ENCODE measurements around the gene AGAP1. TPM values are rescaled to one million over a fixed set of nuclear protein-coding genes. Genes with fewer than 3 reads are reported as not detected.

Gene AGAP1
- total RNA-seq, 2 experiments from 2014 or later: 0.89 to 0.97 TPM

DNA sequence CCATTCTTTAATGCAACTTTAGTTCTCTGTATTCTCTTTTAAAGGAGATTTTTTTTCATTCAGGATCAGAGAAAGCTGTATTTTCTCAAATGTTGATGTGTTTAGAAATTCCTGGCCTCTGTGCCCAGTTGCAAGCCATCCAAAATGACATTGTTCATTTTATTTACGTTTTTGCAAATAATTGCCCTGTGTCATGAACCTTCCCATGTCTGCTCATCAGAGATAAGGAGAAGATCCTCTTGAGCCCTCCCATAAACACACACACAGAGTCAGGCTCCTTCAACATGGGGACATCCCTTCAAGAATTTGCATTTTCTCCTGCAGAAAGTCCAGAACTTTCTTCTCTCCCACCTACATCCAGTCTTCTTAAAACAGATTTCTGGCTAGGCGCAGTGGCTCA, 415.5 kb downstream of the AGAP1 start:
- Mint-ChIP-seq H3K4me1 (no peaks in the 10 kb centered on the region), H3K9me3 (no peaks in the 10 kb centered on the region), H3K27ac (no peak overlapping the region), H3K4me3 (no peak overlapping the region), H3K36me3 (ENCODE audit: low read depth) (no peaks in the 10 kb centered on the region), H3K27me3 (peaks cover 2% of the 10 kb centered on the region)
- ChIA-PET POLR2A (no interaction called here), CTCF (no interaction called here)
- no peak for DNase-seq

GRCh38 chr2:235910067-235910466, 416.2 kb downstream of the AGAP1 start:
- ChIA-PET POLR2A (no interaction called here), CTCF (no interaction called here)
- no peak overlapping the region for H3K27ac Mint-ChIP-seq
- H3K36me3 Mint-ChIP-seq (ENCODE audit: low read depth): no peaks in the 10 kb centered on the region
- H3K4me1 Mint-ChIP-seq: no peaks in the 10 kb centered on the region
- H3K4me3 Mint-ChIP-seq: no peak overlapping the region
- H3K27me3 Mint-ChIP-seq: no peaks in the 10 kb centered on the region
- no peak for DNase-seq
- no peaks in the 10 kb centered on the region for H3K9me3 Mint-ChIP-seq

GRCh38 chr2:235911125-235911524, 417.3 kb downstream of the AGAP1 start:
- no peak overlapping the region for H3K4me3 Mint-ChIP-seq
- no peaks in the 10 kb centered on the region for H3K27me3 Mint-ChIP-seq
- CTCF ChIA-PET: no interaction called here
- no peaks in the 10 kb centered on the region for H3K36me3 Mint-ChIP-seq (ENCODE audit: low read depth)
- H3K4me1 Mint-ChIP-seq: no peaks in the 10 kb centered on the region
- H3K27ac Mint-ChIP-seq: no peak overlapping the region
- no peaks in the 10 kb centered on the region for H3K9me3 Mint-ChIP-seq
- POLR2A ChIA-PET: no interaction called here
- no peak for DNase-seq

DNA sequence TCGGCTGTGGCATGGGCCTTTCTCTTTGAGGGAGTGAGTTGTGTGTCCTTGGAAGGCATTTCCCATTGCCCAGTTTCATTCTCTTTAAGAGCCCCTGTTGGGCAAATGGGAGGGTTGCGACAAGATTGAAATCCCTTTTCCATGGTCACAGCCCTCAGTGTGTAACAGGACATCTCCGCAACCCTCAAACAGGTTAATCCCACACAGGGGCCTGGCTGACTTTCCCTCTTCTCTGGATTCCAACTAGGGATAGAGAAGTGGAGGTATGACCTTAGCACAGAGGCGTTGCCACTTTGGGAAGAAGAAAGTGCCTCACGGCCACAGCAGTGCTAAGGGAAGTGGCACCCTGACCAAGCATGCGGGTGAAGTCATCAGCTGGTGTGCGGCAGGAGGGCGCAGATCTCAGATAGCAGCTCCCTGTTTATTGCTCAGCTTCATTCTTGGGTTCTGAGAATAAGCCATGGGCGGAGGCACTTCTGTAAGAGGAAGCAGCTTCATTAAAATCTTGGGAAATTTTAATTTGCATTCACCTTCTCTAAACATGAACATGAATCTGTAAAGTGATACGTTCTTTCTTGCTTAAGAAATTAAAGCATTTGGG, 417.9 kb downstream of the AGAP1 start:
- Mint-ChIP-seq H3K27ac (no peak overlapping the region), H3K9me3 (no peaks in the 10 kb centered on the region), H3K4me3 (no peak overlapping the region), H3K36me3 (ENCODE audit: low read depth) (no peaks in the 10 kb centered on the region), H3K4me1 (no peaks in the 10 kb centered on the region), H3K27me3 (no peaks in the 10 kb centered on the region)
- POLR2A ChIA-PET: no interaction called here
- no peak for DNase-seq
- CTCF ChIA-PET: no interaction called here

DNA sequence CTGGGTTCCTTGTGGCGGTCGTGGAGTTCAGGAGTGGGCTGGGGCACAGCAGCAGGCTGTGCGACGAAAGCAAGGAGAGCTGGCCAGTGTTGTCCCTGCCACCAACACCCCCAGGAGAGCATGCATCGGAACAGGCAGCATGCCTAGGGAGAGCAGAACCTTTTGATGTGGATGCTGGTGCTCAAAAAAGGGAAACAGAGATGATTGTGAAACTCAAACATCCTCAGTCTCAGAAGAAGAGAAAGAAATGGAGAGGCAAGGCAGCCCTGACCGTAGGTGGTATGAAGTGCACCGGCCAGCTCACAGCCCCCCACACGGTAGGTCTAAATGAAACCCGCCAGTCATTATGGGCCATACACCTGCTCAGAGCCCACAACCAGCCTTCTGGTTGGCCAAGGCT, 420.9 kb downstream of the AGAP1 start:
- CTCF ChIA-PET: no interaction called here
- Mint-ChIP-seq H3K27ac (no peak overlapping the region), H3K4me3 (no peak overlapping the region), H3K27me3 (no peaks in the 10 kb centered on the region), H3K36me3 (ENCODE audit: low read depth) (no peaks in the 10 kb centered on the region), H3K4me1 (no peaks in the 10 kb centered on the region), H3K9me3 (no peaks in the 10 kb centered on the region)
- no peak for DNase-seq
- POLR2A ChIA-PET: no interaction called here

GRCh38 chr2:235917506-235917905, 423.7 kb downstream of the AGAP1 start:
- CTCF ChIA-PET: interaction anchor here (1.6 kb wide), 1 partner anchor 10 kb away, joined by 4 read pairs; no protein-coding TSS in a partner anchor
- Mint-ChIP-seq H3K4me3 (no peak overlapping the region), H3K9me3 (no peaks in the 10 kb centered on the region), H3K27ac (no peak overlapping the region), H3K36me3 (ENCODE audit: low read depth) (no peaks in the 10 kb centered on the region), H3K27me3 (peaks cover 6% of the 10 kb centered on the region), H3K4me1 (no peaks in the 10 kb centered on the region)
- DNase-seq: no peak
- POLR2A ChIA-PET: no interaction called here

DNA sequence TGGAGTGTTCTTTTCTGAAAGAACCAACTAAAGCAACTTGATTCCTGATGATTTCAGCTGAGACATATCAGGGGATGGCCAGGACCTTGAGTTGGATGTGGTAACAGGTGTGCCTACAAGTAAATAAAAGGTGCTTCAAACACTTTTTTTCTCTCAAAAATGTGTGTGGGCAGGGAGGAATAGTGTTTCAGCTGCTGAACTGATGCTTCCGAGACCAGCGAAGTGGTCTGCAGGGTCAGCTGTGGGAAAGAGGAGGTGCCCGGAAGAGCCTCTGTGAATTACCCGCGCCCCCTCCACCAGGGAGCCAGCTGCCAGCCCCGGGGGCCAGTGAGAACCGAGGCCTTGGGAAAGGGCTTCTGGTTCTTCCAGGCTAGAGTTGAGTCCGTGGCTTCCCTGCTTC, 425.0 kb downstream of the AGAP1 start:
- POLR2A ChIA-PET: no interaction called here
- CTCF ChIA-PET: interaction anchor here (0.5 to 1.6 kb wide), 2 partner anchors 8 to 1346 kb away, joined by 3 to 4 read pairs; no protein-coding TSS in a partner anchor
- H3K4me3 Mint-ChIP-seq: no peak overlapping the region

GRCh38 chr2:235920216-235920865, 426.5 kb downstream of the AGAP1 start:
- no peaks in the 10 kb centered on the region for H3K36me3 Mint-ChIP-seq (ENCODE audit: low read depth)
- H3K9me3 Mint-ChIP-seq: no peaks in the 10 kb centered on the region
- no peak for DNase-seq
- no peaks in the 10 kb centered on the region for H3K4me1 Mint-ChIP-seq
- ChIA-PET POLR2A (no interaction called here), CTCF (no interaction called here)
- no peak overlapping the region for H3K27ac Mint-ChIP-seq
- H3K27me3 Mint-ChIP-seq: peaks cover 6% of the 10 kb centered on the region
- no peak overlapping the region for H3K4me3 Mint-ChIP-seq

More for the DNA sequence above, 425.0 kb downstream of the AGAP1 start:
- DNase-seq: no peak
- H3K9me3 Mint-ChIP-seq: no peaks in the 10 kb centered on the region
- no peak overlapping the region for H3K27ac Mint-ChIP-seq
- H3K4me1 Mint-ChIP-seq: no peaks in the 10 kb centered on the region
- H3K36me3 Mint-ChIP-seq (ENCODE audit: low read depth): no peaks in the 10 kb centered on the region
- peaks cover 6% of the 10 kb centered on the region for H3K27me3 Mint-ChIP-seq

GRCh38 chr2:235921508-235922191, 427.8 kb downstream of the AGAP1 start:
- Mint-ChIP-seq H3K27me3 (peaks cover 6% of the 10 kb centered on the region), H3K4me3 (no peak overlapping the region), H3K27ac (no peak overlapping the region), H3K4me1 (no peaks in the 10 kb centered on the region), H3K9me3 (no peaks in the 10 kb centered on the region), H3K36me3 (ENCODE audit: low read depth) (no peaks in the 10 kb centered on the region)
- ChIA-PET CTCF (no interaction called here), POLR2A (no interaction called here)
- no peak for DNase-seq

GRCh38 chr2:235922839-235923238, 429.0 kb downstream of the AGAP1 start:
- peaks cover 6% of the 10 kb centered on the region for H3K27me3 Mint-ChIP-seq
- H3K27ac Mint-ChIP-seq: no peak overlapping the region
- no peak for DNase-seq
- ChIA-PET CTCF (no interaction called here), POLR2A (no interaction called here)
- no peaks in the 10 kb centered on the region for H3K4me1 Mint-ChIP-seq
- no peaks in the 10 kb centered on the region for H3K36me3 Mint-ChIP-seq (ENCODE audit: low read depth)
- H3K4me3 Mint-ChIP-seq: no peak overlapping the region
- no peaks in the 10 kb centered on the region for H3K9me3 Mint-ChIP-seq

DNA sequence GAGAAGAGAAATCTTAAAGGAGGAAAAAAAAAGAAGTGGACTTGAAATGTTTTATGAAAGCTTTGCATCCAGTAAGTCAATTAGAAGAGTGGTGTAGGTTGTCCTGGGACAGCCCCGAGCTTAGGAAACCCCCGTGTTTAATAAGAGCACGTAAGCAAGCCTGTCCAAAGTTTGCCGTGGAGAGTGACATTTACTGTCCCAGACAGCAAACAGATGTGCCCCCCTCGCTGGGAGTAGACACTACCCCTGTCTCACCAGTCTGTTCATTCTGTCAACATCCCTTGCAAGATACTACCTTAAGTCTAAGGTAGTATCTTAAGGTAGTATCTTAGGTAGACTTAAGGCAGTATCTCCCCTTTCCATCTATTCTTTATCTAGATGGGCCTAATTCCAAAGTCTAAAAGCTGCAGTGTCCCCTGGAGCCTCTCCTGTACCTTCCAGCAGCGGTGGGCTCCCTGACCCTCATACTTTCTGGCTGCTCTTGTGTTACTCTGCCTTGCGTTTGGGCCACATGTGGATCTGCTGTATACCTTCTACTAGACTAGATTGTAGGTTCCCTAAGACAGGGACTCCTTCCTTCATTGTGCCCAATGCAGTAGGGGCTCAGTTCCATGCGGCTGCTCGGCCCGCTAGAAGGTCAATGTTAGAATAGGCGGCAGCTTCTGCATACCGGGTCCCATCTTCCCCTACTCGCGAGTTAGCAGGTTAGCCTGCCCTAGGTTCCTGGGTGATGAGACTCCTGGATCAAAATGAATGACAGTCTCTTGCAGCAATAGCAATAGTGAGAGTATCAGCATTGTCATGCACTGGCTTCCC, 430.2 kb downstream of the AGAP1 start:
- no peaks in the 10 kb centered on the region for H3K9me3 Mint-ChIP-seq
- H3K27me3 Mint-ChIP-seq: peaks cover 6% of the 10 kb centered on the region
- POLR2A ChIA-PET: no interaction called here
- DNase-seq: no peak
- no peaks in the 10 kb centered on the region for H3K36me3 Mint-ChIP-seq (ENCODE audit: low read depth)
- H3K27ac Mint-ChIP-seq: no peak overlapping the region
- no peaks in the 10 kb centered on the region for H3K4me1 Mint-ChIP-seq
- H3K4me3 Mint-ChIP-seq: no peak overlapping the region
- CTCF ChIA-PET: no interaction called here

- H3K4me3 Mint-ChIP-seq: no peak overlapping the region
- ChIA-PET POLR2A (no interaction called here), CTCF (no interaction called here)
- no peaks in the 10 kb centered on the region for H3K9me3 Mint-ChIP-seq
- H3K36me3 Mint-ChIP-seq (ENCODE audit: low read depth): no peaks in the 10 kb centered on the region
- no peaks in the 10 kb centered on the region for H3K4me1 Mint-ChIP-seq
- no peak for DNase-seq
- H3K27ac Mint-ChIP-seq: no peak overlapping the region
- H3K27me3 Mint-ChIP-seq: peaks cover 6% of the 10 kb centered on the region
These were observed 430.8 kb downstream of the AGAP1 start for GRCh38 chr2:235924675-235925063.

DNA sequence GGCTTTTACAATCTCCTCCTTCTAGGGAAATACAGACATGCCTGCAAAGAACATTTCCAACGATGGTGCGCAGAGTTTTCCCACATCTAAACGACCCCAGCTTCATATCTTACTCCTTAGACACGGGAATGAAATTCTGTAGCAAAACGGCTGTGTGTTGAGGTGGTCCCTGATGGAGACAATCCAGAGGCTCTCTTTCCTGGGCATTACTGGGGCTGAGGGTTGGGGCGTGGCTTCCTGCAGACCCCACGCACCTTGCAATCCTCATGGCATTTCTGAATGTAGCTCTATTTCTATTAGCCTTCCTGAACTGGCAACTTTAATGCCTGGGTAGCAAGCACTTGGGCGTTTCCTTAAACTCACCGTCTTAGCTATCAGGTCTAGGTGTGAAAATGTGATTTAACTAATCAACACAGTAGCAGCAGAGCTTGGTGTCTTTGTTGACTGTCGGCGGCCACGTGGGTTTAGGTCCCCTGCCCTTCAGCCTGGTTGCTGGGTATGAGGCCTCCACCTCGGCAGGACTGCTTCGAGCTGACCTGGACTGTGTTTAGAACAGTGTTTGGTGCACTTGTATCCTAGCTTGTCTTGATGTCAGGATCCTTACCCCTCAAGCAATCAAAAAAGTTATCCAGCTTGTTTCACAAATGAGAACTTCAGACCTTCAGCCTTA, 431.5 kb downstream of the AGAP1 start:
- no peak for DNase-seq
- Mint-ChIP-seq H3K4me1 (no peaks in the 10 kb centered on the region), H3K27me3 (peaks cover 6% of the 10 kb centered on the region), H3K9me3 (no peaks in the 10 kb centered on the region), H3K4me3 (no peak overlapping the region), H3K27ac (no peak overlapping the region), H3K36me3 (ENCODE audit: low read depth) (no peaks in the 10 kb centered on the region)
- POLR2A ChIA-PET: no interaction called here
- CTCF ChIA-PET: no interaction called here
